Inflammatory macrophage treated with lipopolysaccharide for 4 hours (primary cell): ENCODE measurements around the gene EQTN.

ENCODE experiments used
- DNase-seq: peaks from one replicate; pipeline ENCODE4 v3.0.0-alpha.2; 2020

The EQTN gene

DNA sequence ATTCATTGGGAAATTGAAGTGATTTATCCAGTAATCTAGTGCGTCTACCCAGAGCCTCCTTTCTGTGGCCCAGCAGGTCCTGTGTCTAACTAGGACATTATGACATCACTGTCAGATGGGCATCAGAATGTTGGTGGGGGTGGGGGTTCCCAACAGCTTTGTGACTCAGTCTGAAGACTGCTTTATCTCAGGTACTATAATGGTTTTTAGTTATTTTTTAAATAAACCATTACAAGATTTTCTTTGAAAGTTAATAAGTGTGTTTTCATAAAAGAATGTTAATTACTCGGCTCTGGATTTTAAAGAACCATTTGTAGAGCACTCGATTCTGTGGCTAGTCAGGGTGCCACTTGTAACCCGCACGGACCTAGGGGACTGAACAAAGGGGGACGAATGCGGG, at the start of gene EQTN:
Gene EQTN (minus strand): TSS at position 101 of the 400 bp plus-strand sequence. CDS start 95 bp downstream, at position 6.
- DNase-seq, result no peak

DNA sequence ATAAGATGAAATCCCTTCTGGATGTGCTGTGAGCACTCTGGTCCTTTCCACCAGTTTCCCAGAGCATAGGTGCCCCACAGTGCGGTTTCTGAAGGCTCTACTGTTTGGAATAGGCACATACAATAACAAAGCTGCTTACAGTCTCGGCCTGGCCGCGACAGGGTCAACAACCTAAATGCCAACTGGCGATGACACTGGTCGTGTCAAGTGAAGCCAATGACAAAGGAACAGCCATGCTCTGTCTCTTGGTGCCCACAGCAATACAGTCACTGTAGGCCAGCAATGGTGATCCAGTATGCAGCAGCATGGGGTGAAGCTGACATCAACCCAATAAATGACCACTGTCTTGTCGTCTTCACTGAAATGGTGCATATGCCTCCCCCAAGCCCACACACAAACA, 47.8 kb upstream of the EQTN start:
- DNase-seq, result no peak

DNA sequence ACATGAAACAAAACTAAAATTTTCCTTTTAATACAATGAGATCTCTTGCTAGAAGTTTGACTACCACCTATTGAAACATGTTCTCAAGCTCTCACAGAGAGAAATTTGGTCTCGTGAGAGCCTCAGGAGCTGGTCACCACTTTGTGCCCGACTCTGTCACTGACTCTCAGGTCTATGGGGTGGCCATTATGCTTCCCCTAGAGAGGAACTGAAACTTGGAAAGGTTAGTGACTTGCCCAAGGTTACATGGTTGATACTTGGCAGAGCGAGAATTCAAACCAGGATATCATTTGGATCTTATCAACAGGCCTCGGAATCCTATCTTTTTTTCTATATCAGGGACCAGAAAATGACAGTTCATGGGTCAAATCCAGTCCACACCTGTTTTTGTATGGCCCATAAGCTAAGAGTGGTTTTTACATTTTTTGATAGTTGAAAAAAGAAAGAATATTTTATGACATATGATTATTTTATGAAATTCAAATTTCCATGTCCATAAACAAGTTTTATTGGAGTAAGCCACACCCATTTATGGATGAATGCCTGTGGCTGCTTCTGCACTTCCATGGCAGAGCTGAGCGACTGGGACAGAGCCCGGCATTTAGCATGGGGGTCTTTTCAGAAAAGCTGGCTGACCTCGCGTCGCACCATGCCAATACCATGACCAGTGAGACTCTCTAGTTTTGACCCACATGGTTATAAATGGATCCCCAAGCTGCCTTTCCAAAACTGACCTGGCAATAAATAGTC, 44.8 kb upstream of the EQTN start:
- DNase-seq, result peak; percentile 81

DNA sequence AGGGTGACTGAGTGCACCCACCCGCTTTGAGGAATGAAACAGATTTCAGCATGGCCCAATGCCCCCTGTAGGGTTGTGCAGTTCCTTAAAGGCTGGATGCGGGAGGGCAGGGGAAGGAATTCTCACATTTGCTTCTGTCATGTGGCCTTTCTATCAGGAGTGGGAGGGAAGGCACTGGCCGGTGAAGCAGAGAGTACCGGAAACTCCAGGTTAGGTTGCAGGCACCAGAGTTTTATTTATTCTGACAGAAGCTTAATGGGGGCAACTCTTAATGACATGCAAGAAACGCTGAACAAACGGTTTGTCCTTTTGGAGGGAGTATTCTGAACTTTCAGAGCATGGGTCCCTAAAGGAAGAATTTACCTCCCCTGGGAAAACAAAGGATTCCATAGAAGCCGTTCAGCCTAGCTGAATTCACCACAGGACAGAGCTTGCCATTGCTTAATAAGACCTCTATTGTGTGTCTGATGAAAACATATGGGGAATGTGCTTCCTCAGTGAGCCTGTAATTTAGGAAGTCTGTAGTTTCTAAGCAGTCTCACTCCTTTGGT, 44.1 kb upstream of the EQTN start:
- DNase-seq, result peak; percentile 78

DNA sequence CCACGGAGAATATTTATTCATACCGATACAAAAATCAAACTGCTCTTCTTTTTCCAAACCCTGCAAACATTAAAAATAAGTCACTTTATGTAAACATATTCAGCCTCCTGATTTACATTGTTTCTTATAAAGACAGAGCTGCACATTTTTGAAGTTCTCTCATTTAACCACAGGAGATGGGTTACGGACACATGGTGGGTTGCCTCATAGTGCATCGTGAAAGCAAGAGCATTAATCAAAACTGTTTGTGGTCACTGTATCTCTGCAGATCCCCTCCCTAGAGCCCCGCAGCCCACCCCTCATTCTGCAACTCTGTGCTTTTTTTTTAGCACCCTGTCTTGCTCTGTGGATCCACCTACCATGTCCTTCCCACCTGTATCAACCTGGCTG, 43.3 kb upstream of the EQTN start:
- DNase-seq, result peak; percentile 52

DNA sequence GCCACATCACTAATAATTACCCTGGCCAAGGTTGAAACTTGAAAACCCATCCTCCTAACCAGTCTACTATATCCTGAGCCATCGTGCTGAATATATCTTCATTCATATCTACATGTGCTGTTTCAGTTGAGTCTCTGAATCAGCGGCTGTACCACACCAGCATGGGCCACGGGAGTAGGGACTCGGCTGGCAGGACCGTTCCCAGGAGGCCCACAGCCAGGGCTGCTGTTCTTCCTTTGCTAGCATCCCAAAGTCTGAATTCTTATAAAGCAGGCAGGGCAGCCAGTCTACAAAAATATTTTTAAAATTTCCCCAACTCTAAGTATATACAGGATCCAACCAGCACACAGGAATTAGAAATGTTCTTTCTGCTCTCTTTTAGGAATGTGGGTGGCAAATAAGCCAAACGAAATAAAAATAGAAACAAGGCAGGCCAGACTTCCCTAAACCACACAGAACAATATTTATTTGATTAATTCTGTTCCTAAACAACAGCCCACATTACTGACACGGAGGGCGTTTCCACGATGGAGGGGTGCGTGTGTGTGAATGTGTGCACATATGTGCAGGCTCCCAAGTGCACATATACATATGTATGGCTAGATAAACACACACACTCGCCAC, 42.8 kb upstream of the EQTN start:
- DNase-seq, result peak; percentile 77

DNA sequence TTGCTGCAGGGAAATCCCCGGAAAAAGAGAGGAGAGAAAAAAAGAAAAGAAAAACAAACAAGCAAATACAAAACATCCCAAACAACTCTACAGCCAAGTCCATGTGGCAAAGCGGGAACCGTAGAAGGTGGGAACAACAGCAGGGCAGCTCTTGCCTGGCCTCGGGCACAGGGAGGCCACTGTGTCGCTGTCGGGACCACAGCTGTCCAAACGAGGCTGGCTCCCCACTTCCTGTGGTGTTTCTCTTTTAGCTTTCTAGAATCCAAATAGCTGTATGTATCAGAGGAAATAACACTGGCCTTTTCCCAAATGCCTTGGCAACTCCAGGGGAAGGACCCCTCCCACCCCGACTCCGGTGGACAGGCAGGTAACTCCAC, 41.6 kb upstream of the EQTN start:
- no peak for DNase-seq

DNA sequence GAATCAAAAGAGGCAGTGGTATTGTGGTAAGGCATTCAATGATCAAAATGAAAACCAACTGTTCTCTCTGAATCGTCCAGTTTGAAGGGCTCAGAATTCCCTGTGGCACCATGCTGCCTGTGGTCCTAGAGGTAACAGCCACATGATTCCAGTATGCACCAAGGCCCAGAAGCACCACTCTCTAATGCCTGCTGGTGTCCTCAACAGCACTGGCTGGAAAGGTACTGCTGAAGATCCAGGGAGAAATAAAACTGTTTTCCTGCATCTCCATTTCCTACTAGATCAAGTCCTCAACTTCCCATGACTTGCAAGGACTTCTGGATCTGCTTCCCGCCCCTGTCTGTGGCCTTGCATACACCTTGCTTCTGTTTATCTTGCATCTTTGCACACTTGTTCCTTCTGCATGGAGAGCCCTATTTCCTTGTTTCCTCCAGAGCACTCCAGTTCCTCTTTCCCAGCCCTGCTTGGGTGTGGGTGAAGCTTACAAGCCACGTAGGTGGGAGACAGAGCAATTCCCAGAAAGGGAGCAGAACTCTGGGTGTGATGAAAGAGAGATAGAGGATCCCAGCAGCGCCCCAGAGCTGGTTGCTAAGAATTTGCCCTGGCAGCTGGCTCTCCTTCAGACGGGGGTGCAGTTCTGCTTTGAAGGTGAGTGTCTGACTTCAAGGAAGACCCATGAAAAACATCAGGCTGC, 41.0 kb upstream of the EQTN start:
- DNase-seq, result peak; percentile 92

DNA sequence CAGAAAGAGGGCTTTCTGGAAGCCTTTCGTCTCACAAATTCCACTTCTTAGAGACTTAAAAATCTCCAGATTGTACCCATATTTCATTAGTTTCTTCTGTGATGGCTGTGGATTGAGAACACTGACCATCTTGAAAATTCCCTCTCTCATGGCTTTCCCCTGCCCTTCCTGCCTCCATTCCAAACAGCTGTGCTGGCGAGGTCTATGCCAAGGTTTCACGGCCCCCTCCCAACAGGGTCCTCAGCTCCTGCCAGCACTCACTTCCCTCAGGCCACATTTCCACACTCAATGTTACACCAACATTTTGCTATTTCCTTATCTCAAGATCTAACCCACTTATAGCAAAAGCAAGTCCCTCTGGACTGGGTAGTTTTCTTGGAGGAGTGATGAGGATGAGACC, 40.3 kb upstream of the EQTN start:
- no peak for DNase-seq

DNA sequence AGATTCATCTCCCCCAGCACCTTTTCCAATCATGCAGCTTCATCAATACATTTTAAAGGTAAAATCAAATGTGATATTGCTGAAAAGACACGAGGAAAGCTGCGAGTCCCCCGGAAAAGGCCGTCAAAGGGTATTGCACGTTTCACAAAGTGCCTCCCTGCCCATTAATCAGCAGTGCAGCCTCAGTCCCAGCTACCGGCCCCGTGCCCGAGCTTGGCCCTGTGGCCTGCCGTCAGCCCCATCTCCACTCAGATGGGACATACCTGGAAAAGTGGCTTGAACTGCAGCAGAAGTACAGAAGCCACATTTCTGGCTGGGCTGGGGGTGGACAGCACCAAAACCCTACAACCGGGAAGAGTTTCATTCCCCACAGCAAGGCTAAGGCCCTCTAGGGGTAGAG, 39.9 kb upstream of the EQTN start:
- no peak for DNase-seq

DNA sequence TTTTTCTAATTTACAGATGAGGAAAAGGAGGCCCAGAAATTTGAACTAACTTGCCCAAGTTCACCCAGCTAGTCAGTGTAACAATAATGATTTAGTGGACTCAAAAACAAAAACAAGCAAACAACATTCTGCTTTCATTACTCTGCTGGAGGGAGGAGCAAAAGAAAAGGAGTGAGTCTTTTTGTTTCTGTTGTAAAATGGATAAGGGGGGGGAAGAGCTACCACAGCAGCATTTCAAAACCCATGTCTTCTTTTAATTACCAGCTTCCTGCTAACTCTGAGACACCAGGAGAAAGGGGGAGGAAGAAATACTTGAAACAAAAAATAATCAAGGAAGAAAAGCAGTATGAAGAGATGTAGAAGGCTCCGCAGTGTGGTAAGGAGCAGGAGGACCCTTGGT, 39.2 kb upstream of the EQTN start:
- DNase-seq, result peak; percentile 75

DNA sequence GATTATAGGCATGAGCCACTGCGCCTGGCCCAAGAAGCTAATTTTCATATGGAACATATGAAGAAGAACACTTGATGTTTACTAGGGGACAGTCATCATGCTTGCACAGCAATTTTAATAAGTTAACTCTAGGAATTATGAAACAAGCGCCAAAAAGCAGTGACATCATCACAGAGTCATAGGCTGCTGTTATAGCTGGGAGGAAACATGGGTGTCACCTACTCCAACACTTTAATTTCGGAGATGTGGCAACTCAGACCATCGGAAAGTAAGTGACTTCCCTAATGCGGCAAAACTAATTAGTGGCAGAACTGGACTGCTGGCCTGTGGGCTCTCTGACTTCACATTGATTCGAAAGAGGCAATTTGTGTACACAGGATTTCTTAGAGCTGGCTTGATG, 38.1 kb upstream of the EQTN start:
- DNase-seq, result peak; percentile 99

DNA sequence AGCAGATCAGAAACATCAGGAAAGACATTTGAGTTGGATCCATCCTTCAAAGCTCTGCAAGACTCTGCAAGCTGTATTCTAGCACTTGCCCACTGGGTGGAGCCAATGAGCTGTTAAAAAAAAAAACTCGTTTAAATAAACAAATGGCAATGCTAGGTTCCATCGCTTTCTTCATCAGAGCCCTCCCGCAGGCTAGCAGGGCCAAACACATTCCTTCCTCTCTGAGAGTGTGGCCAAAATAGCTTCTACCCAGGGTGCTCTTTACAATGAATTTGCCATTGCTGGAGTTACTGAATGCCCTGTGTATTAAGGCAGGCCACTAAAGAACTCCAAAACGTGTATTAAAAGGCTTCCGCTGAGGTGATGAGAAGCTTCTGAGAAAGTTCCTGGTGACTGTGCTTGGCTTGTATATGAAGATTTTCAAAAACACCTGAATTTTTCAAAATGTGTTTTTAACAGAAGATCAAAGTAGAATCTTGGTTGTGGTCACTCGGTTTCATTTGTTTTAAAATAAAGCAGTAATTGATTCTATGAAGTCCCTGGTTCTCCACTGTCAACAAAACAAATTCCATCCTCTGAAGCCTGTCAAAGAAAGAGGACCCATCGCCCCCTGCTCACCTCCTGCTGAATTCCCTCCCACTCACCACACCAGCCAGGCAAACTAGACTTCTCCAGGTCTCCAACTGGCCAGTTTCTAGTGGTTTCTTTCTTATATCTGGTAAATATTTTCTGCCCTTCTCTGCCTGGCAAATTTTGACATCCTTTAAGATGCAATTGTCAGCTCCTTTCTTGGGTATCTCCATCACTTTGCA, 36.5 kb upstream of the EQTN start:
- peak; percentile 82 for DNase-seq

DNA sequence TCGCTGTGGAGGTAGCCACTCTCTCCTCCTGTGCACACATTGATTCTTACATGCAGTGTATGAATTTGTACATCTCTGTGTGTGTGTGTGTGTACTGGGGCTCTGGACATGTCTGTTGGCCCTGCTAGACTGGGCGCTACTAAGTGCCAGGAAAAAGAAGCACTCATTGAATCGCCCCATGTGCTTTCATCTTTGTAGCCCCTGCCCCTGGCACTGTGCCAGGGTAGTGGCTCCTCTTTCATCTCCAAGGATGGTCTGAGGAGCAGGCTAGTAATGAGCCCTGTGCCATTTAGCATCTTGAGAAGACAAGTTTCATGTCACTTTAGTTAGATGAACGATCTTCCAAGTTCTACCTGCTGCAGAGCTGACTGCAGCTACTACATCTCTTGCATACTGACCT, 34.4 kb upstream of the EQTN start:
- DNase-seq, result no peak

DNA sequence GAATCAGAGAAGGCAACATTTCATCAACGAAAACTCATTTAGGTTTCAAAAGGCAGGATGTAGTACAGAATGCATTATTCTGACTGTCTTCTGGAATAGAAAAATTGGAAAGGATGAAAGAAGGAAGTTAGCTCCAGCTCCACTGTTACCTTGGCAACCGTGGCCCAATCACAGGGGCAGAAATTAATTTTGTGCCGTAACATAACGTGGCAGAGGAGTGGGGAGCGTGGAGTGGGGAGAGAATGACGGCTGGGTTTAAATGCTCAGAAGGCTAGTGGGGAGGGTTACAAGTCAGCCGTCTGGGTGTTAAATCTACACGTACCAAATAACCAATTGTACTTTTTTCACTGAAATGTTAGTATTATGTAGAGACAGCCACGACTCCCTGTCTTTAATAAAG, 32.3 kb upstream of the EQTN start:
- no peak for DNase-seq

DNA sequence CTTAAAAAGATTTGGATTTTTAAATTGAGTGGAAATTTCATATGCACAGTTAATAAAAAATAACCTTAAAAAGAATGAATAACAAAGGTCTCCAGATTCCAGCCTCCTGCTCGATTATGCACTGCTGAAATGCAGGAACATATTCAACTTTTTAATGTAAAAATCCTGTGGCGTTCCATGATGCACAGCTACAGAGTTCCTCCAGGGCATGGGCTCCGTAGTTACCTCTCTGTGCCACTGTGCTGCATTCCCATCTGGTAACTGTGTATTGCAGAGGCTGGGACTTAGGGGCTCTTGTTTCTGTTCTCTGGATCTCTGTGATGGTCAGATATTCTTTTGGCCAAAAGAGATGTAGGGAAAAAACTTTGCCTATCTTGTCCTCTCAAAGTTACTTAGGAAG, 31.5 kb upstream of the EQTN start:
- no peak for DNase-seq

DNA sequence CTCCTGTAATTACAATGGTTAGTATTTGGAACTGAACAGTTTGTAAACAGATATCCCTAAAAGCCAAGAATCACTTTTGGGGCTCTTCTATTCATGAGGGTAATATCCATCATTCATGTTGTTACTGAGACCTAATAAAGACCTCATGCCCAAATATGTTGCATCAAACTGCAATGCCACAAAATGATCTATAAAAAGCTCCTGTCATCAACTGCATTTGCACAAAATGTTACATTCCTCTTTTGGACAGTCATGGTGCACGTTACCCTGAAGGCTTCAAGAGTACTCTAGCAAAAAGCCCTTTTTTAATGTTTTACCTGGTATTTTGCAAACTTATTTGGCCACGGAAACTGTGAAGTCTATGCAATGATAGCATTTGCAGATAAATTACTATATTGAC, 14.2 kb upstream of the EQTN start:
- DNase-seq, result no peak

DNA sequence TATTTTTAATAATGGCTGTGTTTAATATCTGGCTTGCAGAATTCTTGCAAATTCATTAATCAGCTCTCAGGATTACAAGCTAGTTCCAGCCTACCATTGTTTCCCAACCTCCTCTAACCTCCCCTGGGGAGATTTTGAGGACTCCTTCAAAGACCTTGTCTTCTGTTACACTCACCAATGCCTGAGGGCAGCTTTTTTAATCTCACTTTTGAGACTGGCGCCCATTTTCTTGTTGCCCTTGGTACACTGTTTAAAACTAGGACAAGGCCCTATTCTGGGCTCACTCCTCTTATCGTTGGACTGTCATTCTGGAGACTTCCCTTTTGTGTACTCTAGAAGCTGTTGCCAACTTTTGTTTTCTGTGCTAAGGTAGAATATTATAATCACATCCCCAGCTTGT, 13.6 kb upstream of the EQTN start:
- no peak for DNase-seq

DNA sequence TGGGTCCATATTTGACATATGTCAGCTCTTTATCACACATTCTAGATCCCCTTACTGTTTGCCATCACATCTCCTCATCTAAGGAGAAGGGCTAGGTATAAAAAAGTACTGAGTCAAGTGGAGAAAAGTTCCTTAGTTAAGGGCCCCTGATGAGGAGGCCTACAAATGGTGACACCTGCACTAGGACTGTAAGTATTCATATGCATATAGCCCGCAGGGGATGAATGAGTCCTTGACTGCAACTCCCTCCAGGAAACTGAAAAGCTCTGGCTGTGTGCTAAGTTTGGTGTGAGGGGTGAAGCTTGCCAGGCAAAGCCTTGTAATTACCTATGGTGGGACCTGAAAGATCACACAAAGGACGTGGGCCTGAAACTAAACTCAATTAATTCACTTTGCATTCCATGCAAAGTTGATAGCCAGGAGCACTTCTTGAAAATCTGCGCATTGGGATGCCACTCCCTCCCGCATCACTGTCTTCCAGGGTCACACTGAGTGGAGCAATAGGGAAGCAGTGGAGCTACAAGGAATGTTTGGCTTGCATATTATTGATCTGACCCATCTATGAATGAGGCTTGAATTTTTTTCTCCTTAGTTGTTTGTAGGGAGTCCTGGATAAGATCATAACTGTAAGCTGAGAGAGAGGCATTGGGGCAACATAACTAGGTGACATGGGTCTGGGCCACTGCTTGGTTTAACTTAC, 11.9 kb upstream of the EQTN start:
- DNase-seq, result no peak

DNA sequence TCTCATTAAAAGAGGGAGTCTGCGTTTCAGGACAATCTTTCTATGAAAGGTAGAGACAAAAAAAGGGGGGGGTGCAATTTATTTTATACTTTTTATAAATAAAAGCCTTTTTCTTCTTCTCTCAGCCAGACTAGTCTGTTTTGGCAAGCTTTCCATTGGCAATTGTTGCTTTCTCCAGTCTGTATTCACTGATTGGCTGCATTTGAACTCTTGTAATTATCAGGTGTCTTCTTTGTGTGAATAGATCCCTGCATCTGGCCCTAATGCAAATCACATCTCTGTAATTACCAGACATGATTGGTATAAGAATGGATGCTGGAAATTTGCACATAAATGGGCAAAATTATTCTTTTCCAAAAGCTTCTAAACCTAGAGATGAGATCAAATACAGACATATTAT, 7.6 kb upstream of the EQTN start:
- no peak for DNase-seq

DNA sequence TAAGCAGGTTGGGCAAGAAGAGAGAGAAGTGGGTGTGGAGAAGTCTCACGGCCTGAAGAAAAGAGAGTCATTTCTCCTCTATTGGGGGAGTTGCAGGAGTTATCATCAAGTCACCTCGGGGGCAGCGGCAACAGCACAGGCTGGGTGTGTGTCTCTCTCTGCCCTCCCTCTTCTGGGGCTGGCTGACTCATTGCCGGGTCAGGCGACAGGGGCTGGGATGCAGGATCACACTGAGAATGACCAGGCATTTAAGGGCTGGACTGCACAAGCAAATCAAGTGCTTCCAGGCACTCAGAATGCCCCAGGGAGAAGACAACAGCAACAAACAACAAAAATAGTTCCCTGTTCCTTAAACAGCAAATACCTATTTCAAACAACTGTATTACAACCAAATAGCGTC, 6.3 kb upstream of the EQTN start:
- DNase-seq, result no peak

DNA sequence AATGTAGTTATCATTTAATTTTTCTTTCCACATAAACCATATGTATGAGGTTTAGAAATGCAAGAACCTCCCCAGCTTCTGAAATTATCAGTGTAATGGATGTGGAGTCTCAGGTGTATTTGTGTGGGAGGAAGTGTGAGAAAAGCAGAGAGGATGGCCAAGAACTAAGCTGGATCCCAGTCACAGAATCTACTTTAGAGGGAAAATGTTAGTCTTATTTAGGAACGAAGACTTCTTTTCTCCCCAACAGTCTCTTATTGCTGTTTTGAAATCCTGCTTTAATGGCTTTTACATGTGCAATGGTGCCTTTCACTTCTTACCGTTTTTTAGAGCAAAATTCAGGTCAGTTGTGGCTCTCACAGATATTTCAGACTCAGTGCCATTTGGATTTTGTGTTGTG, 3.0 kb downstream of the EQTN start:
- no peak for DNase-seq
